ENCODE data around the gene CIDEC. TPM values are rescaled to one million over a fixed set of nuclear protein-coding genes. Genes with fewer than 3 reads are reported as not detected.
A peak's percentile ranks its signal among the peaks of the same experiment; 100 is the strongest.

CIDEC gene
- total and polyA plus RNA-seq, 9 of the 15 experiments (the other 6 are each of a cell fraction or from before 2014, with no cell fraction given): not detected

GRCh38 chr3:9890249-9891071 lies 10.4 kb upstream of the CIDEC start, which contains the start of gene JAGN1 (continued):
- TF ChIP-seq SIN3A (IDR thresholded peaks at IDR 0.05; ENCODE audit: borderline replicate concordance in 2 of 2, control insufficient read depth in 1 of 2, low read depth in 2 of 2, low read length in 2 of 2) (peak; percentile 59 to 80; a peak in 2 of 4 replicates), PHF21A (IDR thresholded peaks at IDR 0.05; ENCODE audit: borderline replicate concordance, low read depth) (no peak), ZNF668 (CRISPR knock-in tag; IDR thresholded peaks at IDR 0.05) (no peak), KLF16 (IDR thresholded peaks at IDR 0.05) (no peak), DLX4 (CRISPR knock-in tag; IDR thresholded peaks at IDR 0.05) (no peak), ERF (CRISPR knock-in tag; IDR thresholded peaks at IDR 0.05) (0 out of 2 replicates have a peak, but pooled peaks have one; percentile 80), CHD7 (IDR thresholded peaks at IDR 0.05; ENCODE audit: low read depth, low read length) (no peak), CREB3L1 (IDR thresholded peaks at IDR 0.05; ENCODE audit: borderline replicate concordance, low read depth) (peak; percentile 89; the same call in 1 of the 2 replicates)
- TF ChIP-seq, protein P1, sequence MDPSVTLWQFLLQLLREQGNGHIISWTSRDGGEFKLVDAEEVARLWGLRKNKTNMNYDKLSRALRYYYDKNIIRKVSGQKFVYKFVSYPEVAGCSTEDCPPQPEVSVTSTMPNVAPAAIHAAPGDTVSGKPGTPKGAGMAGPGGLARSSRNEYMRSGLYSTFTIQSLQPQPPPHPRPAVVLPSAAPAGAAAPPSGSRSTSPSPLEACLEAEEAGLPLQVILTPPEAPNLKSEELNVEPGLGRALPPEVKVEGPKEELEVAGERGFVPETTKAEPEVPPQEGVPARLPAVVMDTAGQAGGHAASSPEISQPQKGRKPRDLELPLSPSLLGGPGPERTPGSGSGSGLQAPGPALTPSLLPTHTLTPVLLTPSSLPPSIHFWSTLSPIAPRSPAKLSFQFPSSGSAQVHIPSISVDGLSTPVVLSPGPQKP (CRISPR knock-in tag; IDR thresholded peaks at IDR 0.05): no peak
- TF ChIP-seq, protein P2, sequence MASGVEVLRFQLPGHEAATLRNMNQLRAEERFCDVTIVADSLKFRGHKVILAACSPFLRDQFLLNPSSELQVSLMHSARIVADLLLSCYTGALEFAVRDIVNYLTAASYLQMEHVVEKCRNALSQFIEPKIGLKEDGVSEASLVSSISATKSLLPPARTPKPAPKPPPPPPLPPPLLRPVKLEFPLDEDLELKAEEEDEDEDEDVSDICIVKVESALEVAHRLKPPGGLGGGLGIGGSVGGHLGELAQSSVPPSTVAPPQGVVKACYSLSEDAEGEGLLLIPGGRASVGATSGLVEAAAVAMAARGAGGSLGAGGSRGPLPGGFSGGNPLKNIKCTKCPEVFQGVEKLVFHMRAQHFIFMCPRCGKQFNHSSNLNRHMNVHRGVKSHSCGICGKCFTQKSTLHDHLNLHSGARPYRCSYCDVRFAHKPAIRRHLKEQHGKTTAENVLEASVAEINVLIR (CRISPR knock-in tag; IDR thresholded peaks at IDR 0.05): 0 out of 2 replicates have a peak, but pooled peaks have one; percentile 3
